HEK293 (cell line): Measurements from ENCODE around the gene CPEB4.

ENCODE experiments used
- CTCF ChIP-seq: fragments of 450-650 bp; formaldehyde crosslinking; IDR thresholded peaks from 2 replicates; pipeline ENCODE4 v1.5.1; 2016; ENCODE audit warnings: missing biosample characterization, missing genetic modification characterization
- TRIM28 ChIP-seq: IDR thresholded peaks from 2 replicates; pipeline ENCODE4 v1.6.1; 2011; ENCODE audit warnings: low read length, control low read depth, borderline replicate concordance

- TF ChIP-seq TRIM28 (no peak), CTCF (no peak)
These were observed 74.4 kb downstream of the CPEB4 start for GRCh38 chr5:173962436-173962972.
